GM21723 (cell line): ENCODE measurements around the gene IL20RB.
"Not testable (repeated sequence)": the region's sequence is repeated elsewhere in the genome, so short reads cannot be mapped to it uniquely, and the experiment has no call there.

Experiments
- ATAC-seq: cut with Tn5 transposase; IDR thresholded peaks from one replicate; pipeline ENCODE4 v1.9.1; 2021; ENCODE audit warnings: mild to moderate bottlenecking, moderate library complexity; ENCODE audit not compliant: unreplicated experiment

Gene IL20RB

DNA sequence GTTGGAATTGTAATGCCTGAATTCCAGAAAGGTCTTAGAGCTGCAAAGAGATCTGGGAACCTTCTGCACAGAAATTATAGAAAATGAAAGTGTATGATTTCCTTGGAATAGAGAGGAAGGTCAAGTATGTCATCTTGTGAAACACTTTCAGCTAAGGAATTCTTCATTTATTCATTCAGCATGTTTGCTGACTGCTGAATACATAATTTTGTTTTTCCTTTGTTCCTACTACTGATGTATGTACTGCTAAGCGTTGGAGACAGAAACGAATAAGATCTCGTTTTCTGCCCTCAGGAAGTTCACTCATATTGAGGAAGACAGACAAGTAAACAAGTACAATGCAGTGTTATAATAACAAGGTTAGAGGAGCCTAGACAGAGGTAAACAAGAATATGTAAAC lies 14.3 kb upstream of the IL20RB start:
- ATAC-seq, result no peak

DNA sequence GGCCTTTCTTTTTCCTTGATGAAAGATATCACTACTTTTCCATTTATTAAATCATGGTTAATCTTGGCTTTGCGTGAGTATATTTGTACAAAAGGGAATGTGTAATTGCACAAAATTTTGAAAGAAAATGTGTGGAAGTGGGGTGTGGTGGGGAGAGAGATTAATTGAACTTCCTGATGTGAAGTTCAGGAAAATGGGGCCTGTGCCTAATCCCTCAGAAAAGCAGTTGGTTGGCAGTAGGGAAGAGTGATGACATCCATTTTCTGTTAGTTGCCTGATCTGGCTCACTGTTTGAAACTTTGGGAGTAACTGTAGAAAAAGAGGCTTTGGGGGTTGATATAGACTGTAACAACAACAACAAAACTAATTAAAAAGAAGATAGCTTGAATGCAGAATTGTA lies 10.8 kb upstream of the IL20RB start:
- no peak for ATAC-seq

DNA sequence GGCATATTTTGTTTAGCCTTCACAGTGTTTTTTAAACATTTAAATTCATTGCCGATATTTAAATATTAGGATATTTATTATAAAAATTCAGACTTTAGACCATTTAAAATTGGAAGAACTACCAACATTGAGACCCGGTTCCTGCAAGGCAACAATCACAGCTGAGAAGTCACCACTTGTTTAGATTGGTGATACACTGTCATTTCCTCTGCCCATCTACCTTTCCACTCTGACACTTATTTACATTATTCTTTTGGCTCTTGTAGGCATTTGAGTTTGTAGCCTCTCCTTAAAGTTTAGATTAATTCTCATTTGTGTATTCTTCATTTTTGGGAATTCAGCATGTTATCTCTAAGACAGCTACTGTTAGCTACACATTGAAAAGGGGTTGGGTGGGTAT lies 10.3 kb upstream of the IL20RB start:
- ATAC-seq, result no peak

DNA sequence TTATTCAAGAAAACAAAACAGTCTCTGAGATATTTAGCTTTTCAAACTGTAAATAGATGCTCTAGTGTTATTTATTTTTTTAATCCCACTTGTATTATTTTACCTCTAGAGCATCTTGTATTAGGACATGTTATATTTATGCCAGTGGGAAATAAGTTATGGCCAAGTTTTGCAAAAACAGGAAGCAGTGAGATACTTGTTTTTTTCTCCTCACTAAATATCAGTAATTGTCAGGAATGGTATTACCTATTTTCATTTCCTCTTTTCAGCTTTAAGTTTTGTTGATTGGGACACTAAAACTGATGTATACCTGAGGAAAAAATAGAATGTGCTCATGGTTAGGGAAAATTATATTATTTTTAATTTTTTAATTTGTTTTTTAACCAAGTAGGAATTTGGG lies 8.6 kb upstream of the IL20RB start:
- no peak for ATAC-seq

DNA sequence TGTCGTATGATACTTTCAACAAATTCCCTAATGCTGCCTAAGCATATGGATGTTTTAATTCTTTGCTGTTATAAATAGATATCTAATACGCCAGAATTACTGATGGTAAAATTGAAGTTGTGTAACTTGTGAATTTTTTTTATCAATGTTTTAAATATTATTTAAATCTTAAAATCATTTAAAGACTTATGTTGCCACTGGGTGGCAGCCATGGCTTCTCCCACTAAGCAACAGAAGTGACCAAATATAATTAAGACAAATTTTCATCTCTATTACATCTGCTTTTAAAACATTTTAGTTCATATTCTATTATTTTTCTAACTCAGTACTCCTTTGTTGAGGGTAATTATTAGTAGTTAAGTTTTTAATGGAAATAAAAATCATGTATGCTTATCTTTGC lies 8.1 kb upstream of the IL20RB start:
- no peak for ATAC-seq

DNA sequence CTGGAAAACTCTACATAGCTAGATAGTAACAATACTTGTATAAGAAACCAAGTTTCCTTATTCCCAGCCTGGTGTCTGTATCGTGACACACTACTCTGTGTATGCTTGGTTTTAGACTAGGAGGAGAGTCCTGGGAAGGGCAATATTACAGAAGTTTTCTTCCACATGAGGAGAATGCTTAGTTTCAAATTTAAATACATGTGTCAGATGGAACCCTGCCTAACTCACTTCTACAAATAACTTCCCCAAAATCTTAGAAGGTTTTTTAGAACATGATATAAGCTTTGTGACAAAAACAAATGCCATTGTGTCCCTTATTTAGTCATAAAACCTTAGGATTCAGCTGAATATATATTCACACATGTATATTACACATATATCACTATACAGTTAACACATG lies 7.2 kb upstream of the IL20RB start:
- ATAC-seq, result no peak

DNA sequence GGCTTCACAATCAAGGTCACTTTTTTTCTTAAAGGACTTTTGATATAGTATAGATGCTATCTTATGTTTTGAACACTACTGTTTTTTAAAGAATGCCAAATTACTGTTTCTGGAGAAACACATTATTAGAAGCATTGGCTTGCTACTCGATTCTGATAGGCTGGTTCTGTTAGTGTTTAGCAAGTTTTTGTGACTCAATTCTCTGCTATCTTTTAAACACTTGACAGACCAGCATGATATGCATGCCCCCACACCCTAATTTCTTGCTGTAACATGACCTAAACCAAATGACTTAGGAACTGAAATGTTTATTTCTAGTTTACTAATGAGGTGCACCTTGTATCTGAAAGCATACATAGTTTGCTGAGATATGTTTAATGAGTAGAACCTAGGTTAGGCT lies 5.5 kb upstream of the IL20RB start:
- no peak for ATAC-seq

DNA sequence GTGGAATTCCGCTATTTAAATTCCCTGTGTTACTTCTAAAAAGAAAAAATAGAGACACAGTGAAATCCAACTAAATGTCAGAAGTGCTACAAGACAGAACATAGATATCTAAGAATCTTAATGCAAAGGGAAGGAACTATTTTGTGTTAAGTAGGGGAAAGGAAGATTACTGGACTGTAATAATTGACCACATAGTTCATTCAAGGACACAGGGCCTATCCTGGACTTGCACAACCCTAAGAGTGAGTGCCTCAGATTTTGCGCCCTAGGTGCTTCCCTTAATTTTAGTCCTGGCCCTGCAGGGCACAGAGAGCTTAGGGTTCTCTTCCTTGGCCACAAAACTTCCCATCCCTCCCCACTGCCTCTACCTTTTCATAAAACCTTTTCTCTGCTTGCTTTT lies 3.5 kb upstream of the IL20RB start:
- ATAC-seq, result no peak

DNA sequence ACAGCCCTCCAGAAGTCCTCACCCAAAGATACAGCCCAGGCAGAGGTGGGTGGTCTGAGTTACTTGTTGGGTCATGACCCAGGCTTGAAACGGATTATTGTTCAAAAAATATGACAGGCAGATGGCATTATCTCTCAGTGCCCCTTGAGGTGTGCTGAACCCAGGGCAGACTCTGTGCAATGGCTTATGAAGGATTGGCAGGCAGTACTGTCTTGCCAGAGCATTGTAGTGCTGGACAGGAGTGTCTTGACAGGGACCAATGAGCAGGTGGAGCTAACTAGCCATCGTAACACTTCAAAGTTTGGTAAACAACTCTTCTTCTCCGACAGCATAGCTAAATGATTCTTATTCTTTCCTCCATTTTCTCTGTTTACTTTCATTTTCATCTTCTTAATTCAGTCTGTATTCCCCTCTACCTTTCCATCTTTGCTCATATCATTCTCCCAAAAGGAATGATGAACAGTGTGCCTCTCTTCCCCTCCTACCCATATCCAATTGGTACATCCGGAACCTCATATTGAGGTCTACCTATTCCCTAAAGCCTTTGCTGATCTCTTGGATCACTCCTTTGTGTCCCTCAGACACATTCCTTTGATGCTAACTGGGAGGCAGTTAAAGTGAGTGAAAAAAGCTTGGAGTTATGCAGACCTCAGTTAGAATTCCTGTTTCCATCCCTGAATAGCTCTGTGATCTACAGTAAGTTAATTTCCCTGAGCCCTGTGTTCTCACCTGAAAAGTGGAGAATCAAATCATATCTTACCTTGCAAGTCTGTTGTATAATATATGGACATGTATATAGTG lies 2.6 kb upstream of the IL20RB start:
- ATAC-seq, result no peak

DNA sequence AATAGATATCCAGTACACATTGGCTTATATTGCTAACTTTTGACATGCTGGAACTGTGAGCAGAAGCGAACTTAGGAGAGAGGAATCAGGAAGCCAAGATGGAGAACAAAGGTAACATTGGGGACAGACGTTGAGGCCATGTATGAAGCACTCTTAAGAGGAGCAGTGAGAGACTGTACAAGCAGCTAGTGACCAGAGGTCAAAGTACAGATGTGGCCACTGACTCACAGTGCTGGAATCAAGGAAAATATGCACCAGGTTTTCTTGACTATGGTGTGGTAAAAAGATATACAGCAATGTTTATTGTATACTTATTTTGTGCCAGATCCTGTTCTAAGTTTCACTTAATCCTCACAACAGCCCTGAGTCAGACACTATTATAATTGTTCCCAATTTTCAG lies 2.0 kb upstream of the IL20RB start:
- no peak for ATAC-seq

DNA sequence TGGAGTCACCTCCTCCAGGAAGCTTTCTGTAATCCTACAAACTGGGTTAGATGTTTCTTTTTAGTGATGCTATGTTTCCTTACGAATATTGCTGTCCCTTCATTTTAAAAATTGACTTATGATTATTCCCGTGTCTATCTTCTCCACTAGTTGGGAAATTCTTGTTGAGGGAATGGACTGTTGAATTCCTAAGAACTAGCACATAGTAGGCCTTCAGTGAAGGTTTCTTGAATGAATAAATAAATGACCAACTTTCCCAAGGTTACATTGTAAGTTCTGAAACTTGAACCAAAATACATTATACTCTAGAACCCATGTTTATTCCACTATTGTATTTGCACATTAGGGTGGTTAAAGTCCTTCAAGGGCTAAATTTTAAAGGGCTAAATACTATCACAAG lies 812 bp upstream of the IL20RB start:
- no peak for ATAC-seq

DNA sequence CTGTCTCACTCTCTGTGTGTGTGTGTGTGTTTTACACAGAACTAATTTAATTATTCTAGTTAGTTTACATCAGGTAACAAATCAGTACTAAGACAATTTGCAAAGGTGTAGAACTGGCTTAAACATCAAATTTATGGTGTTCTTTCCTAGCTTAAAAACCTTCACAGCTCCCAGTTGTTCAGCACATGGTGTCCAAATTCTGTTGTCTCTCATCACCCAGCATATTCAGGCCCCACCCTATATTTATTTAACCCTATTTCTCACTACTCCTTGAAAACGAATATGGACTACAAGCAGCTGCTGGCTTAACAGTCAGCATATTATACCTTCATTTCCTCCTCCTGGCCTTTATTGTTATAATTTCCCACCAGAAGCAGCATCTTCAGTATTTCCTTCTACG lies 1.2 kb downstream of the IL20RB start:
- no peak for ATAC-seq

DNA sequence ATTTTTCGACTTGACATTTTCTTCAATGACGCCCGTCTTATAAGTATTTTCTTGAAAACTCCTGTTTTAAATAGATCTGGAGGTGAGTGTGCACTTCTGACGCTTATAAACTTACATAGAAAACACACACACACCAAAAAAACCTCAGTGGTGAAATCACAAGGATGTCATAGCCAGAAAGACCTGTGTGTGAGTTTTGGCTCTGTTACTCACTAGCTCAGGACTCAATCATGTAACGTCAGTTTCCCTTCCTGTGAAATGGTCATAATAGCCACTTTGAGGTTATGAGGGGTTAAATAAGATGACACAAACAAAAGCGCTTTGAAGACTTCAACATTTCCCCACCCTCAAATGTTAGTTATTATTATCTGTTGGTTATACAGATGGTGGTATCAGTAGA lies 1.8 kb downstream of the IL20RB start:
- ATAC-seq, result no peak

DNA sequence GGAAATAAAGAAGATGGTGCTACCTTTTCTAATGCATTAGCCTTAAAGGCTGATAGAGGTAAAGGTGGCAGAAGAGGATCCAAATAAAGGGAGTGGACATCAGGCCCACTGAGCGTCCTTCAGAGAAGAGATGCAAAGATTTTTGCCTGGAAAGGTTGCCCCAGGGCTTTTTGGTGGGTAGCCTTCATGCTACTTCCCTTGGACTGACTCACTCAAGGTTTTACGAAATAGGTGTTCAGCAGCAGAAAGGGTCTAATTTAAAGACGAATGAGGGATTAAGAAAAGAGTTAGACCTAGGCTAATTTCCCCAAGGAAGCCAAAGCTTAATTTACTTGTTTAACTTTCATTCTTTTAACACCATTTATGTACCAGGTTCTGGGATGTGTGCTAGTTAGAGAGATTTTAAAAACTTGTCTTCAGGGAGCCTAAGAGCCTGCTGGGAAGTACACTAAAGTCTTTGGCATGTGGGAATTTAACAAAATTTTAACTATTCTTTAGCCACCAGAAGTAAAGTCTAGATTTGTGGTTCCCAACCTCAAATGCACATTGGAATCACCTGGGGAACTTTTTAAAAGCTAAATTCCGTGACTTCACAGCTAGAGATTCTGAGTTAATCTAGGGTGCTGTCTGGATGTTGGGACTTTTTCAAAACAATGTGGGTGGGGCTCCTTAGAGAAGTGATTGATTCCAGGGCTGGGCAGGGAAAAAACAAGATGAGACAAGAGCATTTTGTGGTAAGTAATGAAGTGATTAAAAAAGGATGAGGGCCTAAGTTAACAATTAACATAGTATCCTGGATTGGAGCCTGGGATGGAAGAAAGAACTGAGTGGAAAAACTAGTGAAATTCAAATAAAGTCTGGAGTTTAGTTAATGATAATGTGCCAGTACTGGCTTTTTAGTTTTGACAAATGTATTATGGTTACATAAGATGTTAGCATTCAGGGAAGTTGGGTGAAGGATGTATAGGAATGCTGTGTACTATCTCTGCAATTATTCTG lies 3.4 kb downstream of the IL20RB start:
- ATAC-seq, result no peak

DNA sequence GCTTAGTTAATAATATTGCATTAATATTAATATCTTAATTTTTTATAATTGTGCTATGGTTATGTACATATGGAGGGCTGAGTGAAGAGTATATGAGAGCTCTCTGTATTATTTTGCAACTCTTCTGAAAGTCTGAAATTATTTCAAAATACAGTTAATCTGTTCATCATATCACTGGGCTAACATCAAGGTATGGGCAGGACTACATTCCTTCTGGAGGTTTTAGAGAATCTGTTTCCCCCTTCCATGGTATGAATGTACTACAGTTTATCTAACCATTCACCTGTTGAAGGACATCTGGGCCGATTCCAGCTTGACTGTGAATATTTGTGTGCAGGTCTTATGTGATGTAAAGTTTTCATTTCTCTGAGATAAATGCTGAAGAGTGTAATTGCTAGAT lies 5.1 kb downstream of the IL20RB start:
- no peak for ATAC-seq

DNA sequence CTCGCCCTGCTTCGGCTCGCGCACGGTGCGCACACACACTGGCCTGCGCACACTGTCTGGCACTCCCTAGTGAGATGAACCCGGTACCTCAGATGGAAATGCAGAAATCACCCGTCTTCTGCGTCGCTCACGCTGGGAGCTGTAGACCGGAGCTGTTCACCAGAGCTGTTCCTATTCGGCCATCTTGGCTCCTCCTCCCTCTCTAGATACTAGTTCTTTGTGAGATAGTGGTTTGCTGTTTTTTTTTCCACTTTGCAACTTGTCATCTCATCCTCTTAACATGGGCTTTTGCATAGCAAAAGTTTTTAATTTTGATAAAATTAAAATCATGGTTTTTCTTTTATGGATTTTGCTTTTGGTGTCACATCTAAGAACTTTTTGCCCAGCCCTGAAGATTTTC lies 11.8 kb downstream of the IL20RB start:
- not testable (repeated sequence) for ATAC-seq

DNA sequence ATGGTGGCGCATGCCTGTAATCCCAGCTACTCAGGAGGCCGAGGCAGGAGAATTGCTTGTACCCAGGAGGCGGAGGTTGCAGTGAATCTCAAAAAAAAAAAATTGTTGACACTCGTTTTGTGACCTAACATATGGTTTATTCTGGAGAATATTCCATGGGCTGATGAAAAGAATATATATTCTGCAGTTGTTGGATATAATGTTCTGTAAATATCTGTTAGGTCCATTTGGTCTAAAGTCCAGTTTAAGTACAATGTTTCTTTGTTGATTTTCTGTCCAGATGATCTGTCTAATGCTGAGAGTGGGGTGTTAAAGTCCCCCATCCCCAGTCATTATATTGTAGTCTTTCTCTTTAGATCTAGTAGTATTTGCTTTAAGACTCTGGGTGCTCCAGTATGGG lies 15.6 kb downstream of the IL20RB start:
- no peak for ATAC-seq

DNA sequence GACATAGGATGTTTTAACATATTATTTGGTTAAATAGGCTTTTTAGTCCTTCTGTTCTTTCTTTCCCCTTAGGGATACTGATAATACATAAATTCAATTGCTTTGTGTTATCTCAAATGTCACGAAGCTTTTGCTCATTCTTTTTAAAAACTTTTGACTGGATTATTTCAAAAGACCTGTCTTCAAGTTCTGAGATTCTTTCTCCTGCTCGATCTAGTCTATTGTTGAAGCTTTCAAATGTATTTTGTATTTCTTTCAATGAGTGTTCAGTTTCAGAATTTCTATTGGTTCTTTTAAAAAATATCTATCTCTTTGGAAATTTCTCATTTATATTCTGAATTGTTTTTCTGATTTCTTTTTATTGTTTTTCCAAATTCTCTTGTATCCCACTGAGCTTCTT lies 16.9 kb downstream of the IL20RB start:
- no peak for ATAC-seq

DNA sequence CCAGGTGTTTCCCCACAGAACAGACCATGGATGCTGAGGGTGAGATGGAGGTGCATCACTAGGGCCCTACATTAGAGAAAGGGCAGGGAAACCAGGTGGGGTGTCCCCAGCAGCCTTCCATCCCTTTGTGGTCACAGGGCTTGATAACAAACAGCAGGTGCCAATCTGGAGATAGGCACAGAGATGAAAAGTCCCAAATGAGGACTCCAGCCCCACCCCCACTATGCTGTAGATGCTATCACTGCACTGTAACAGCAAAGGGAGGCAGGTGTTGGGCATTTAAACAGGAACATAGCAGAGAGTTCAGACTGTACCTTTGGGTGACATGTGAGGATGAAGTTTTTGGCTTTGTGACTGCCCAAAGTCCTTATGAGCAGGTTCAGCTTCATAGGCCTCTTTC lies 21.4 kb downstream of the IL20RB start:
- no peak for ATAC-seq

DNA sequence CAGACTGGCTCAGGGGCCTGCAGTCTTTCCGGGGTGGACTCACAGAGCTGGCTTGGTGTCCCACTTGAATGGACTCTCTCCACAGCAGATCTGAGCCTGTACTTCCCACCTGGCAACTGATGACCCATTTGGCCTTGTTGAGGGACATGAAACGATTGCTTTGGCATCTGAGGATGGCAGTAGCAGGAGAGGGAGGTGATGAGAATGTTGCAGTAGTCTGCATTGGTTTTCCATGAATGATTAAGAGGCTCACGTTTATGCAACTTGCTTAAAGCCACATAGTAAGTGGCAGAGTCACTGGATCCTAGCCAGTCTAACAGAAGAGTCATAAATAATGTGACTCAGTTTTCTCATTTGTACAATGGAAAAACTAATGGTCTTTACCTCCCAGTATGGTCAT lies 21.9 kb downstream of the IL20RB start:
- no peak for ATAC-seq

DNA sequence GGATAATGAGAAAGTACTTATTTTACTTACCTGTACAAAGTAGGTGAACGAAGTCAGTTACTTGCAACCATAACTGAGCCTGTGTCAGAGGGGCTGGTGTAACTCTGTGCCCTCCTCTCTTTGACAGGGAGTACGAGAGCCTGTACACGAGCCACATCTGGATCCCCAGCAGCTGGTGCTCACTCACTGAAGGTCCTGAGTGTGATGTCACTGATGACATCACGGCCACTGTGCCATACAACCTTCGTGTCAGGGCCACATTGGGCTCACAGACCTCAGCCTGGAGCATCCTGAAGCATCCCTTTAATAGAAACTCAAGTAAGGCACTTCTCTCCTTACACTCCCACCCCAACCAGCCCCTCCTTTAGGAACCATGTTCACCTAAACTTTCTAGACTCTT lies 24.2 kb downstream of the IL20RB start:
- no peak for ATAC-seq

DNA sequence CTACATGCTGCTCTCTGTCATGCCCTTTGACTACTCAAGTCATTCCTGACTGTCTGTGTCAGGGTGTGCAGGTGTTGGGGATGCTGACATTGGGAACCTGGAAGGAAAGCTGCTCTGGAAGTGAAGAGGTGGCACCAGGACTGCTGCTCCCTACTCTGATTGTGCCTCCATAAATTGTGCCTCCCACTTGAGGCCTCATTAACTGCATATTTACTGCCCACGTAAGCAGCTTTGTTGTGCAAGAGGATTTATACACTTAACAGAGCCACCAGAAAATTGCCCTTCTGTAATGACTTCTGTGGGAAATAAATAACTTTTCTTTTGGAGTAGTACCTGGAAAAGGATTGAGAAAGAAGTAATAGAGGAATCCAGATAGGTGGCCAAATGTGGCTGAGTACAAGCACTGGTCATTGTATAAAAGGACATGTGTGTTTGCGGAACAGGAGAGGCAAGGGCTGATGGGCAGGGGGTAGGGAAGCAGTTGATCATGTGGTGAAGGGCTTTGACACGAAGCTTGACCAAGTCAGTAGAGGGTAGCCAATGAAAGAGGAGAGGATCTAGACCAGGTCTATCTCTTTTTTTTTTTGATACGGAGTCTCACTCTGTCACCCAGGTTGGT lies 24.8 kb downstream of the IL20RB start:
- ATAC-seq, result no peak
